Activated T-cell treated with anti-CD3 and anti-CD28 coated beads, Interleukin-2, amount 50 U/mL, for 72 hours (primary cell): Measurements from ENCODE around the gene YEATS2. TPM values are rescaled to one million over a fixed set of nuclear protein-coding genes. Genes with fewer than 3 reads are reported as not detected.
A peak's percentile ranks its signal among the peaks of the same experiment; 100 is the strongest.

Experiments
- ATAC-seq, 2 donors: fragments of 150-1000 bp; cut with Tn5 transposase; replicated peaks in 1 of 2; 2 replicates each; pipeline ENCODE4 v1.10.0; 2021; ENCODE audit warnings: moderate library complexity in 2 of 2, mild to moderate bottlenecking in 1 of 2
- DNase-seq, 2 donors: peaks; one replicate each; pipeline ENCODE4 v3.0.0; 2021 to 2022; ENCODE audit warnings: mixed read lengths in 1 of 2
- H3K27ac Mint-ChIP-seq: one replicate; pipeline ENCODE4 v1.8.0; 2022; ENCODE audit warnings: mild to moderate bottlenecking, moderate library complexity, mixed read lengths
- H3K27me3 Mint-ChIP-seq: one replicate; pipeline ENCODE4 v1.8.0; 2022; ENCODE audit warnings: low read depth, mixed read lengths
- H3K36me3 Mint-ChIP-seq, 2 donors: one replicate each; pipeline ENCODE4 v1.8.0; 2022; ENCODE audit warnings: mixed read lengths in 2 of 2, mild to moderate bottlenecking in 1 of 2; ENCODE audit not compliant: insufficient read depth in 2 of 2
- H3K4me1 Mint-ChIP-seq: one replicate; pipeline ENCODE4 v1.8.0; 2022; ENCODE audit warnings: low read depth, mixed read lengths
- H3K4me3 Mint-ChIP-seq, 2 donors: one replicate each; pipeline ENCODE4 v1.8.0; 2022; ENCODE audit warnings: mild to moderate bottlenecking in 2 of 2, mixed read lengths in 2 of 2, moderate library complexity in 2 of 2
- H3K9me3 Mint-ChIP-seq, 2 donors: one replicate each; pipeline ENCODE4 v1.8.0; 2022; ENCODE audit warnings: mixed read lengths in 2 of 2
- total RNA-seq, 2 donors: library from RNA; stranded (reverse); gene quantifications; one replicate each; pipeline ENCODE4 v1.2.3, GENCODE V29; 2022

Gene YEATS2
- total RNA-seq, 2 donors from 2014 or later, result 44.6 to 52.2 TPM

DNA sequence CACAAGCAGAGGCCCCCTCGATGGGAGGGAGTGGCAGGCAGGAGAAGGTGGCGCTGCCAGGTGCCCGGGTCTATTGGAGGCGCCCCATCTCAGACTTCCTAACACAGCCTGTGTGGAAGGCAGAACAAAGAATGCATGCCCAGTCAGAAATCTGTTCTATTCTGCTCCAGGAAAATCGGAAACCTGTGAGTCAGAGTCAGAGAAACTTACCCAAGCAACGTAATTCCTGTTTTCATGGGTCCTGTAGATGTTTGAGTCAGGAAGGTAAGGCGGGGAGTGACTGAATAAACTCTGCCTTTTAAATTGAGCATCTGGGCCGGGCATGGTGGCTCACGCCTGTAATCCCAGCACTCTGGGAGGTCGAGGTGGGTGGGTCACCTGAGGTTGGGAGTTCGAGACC is 114.0 kb downstream of the YEATS2 start:
- Mint-ChIP-seq H3K4me3 (no peak overlapping the region), H3K27ac (peak overlapping the region; percentile 58), H3K4me1 (peaks cover 13% of the 10 kb centered on the region), H3K27me3 (no peaks in the 10 kb centered on the region), H3K36me3 (peaks cover 0 to 18% of the 10 kb centered on the region in 2 donors), H3K9me3 (no peaks in the 10 kb centered on the region)
- ATAC-seq, result no peak
- no peak for DNase-seq

DNA sequence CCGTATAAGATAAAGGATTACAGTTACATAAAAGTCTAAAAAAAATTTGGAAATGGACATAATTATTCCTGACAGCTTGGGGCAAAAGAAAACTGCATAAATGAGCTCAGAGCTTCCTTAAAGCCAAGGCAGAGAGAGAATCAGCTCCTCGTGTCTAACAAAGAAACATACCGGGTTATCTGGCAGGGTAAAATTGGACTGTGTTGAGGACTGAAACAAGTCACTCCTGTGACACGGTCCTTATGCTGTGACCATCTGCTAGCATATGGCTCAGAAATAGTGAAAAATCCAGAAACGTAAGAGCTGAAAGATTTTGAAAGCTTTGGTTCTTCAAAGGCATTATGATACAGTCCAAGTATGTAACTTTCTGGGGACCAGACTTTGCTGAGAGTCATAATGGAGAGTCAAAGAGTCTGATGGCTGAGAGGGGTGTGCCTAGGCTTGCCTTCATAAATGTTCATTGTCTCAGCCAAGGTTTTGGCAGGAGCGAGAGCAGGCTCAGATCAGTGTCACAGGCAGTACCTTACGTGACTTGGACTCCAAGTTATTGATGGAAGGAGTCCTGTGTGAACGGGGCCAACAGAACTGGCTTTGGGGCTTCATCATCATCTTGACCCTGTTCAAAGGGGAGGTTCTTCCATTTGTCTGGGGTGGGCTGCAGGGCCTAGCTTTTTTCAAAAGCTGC is 115.3 kb downstream of the YEATS2 start:
- no peak overlapping the region for H3K27ac Mint-ChIP-seq
- H3K4me3 Mint-ChIP-seq, result no peak overlapping the region
- H3K9me3 Mint-ChIP-seq, result no peaks in the 10 kb centered on the region

DNA sequence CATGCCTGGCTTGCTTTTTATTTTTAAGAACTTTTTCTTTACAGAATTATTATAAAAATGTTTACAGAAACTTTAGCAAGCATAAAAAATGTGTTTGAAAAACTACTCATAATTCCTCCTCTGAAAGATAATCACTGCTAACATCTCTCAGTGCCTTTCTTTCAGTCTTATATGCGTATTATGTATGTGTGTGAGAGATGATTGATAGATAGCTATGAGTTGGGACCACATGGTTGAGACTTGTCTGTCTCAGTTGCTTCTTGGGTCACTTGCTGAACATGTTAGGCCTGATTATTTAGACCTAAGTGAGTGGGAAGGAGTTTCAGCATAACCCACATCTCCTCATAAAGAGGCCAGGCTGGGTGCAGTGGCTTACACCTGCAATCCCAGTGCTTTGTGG is 116.6 kb downstream of the YEATS2 start:
- Mint-ChIP-seq H3K9me3 (no peaks in the 10 kb centered on the region), H3K4me3 (no peak overlapping the region), H3K4me1 (peaks cover 13% of the 10 kb centered on the region), H3K27ac (no peak overlapping the region), H3K36me3 (peaks cover 0 to 15% of the 10 kb centered on the region in 2 donors), H3K27me3 (no peaks in the 10 kb centered on the region)
- no peak for DNase-seq
- no peak for ATAC-seq

More for the DNA sequence above, 115.3 kb downstream of the YEATS2 start:
- DNase-seq (no peak), ATAC-seq (no peak)
- H3K36me3 Mint-ChIP-seq, result peaks cover 0 to 18% of the 10 kb centered on the region in 2 donors
- H3K4me1 Mint-ChIP-seq, result peaks cover 13% of the 10 kb centered on the region
- no peaks in the 10 kb centered on the region for H3K27me3 Mint-ChIP-seq

DNA sequence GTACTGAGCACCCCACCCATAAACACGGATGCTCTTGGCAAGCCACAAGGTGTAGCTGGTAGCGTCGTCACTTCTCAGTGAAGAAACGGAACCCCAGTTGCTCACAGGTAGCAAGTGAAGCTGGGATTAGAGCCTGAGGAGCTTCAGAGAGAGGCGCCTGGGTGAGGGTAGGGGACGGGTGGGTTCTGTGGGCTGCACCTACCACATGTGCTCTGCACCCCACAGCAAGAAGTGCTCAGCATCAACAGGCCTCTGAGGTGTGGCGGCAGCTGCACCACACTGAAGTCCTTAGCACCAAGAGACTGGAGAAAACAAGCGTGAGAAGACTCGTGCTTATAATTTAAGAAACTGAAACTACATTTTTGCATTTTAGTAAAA is 118.0 kb downstream of the YEATS2 start:
- DNase-seq (no peak), ATAC-seq (peak; percentile 25 to 37)
- Mint-ChIP-seq H3K4me1 (peaks cover 13% of the 10 kb centered on the region), H3K9me3 (no peaks in the 10 kb centered on the region), H3K36me3 (peaks cover 0 to 10% of the 10 kb centered on the region in 2 donors), H3K27me3 (no peaks in the 10 kb centered on the region), H3K4me3 (no peak overlapping the region), H3K27ac (no peak overlapping the region)

DNA sequence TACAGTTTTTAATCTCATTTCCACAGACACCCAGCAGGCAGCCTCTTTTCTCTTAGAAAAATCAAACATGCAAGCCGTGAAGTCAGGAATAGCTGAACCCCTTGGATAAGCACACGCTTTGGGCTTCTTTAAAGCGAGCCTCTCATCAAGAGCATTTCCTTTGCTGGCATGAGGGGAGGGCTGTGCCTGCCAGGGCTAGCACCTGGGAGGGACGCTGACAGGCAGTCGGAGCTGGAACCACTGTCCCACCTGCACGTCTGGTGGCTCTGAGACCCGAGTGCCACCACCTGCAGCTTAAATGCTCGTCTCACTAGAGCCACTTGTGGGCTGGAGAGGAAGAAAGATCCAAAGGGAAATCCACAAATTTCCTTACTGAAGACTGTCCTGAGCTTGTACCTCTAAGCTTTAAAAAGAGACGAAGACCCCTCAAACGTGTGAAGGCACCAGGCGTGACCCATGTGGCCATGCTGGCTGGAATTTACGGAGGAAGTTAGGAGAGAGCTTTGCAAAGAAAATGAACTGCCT is 118.4 kb downstream of the YEATS2 start:
- ATAC-seq, result no peak
- Mint-ChIP-seq H3K27ac (no peak overlapping the region), H3K4me3 (no peak overlapping the region), H3K9me3 (no peaks in the 10 kb centered on the region), H3K27me3 (no peaks in the 10 kb centered on the region), H3K4me1 (peaks cover 13% of the 10 kb centered on the region), H3K36me3 (peaks cover 0 to 6% of the 10 kb centered on the region in 2 donors)
- DNase-seq, result no peak

DNA sequence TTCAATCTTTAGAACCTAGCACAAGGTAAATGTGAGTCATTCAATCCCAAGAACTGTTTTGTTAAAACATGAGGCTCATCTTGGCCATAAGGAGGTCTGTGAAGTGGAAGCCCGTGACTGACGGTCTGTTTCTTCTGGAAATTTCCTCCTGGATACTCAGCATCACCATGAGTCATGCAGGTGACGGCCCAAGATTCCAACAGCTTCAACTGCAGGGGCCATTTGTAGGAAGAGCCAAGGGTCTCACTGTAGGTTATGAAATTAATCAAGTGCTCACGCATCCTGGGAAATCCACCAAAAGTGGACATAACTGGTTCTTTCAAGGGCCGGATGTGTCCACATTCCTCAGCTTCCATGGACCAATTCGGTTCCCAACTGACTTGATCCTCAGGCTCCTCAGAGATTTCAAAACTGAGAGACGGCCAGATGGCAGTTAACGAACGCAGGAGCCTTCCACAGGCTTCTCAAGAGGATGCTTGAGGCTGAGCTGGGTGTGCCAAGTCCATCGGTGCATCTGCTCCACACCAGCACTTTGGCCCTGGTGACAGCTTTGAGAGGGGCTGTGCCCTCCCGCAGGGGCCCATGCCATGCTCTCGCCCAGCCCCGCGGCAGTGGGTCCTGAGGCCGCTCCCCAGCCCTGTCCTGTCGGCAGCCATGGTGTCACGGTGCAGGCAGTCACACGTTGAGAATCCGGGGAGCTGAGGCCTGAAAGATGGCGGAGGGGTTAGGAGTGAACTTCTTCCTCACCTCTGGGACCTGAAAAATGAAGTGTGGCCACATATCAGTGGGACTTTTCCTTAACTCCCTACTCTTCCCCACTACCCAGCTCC is 119.3 kb downstream of the YEATS2 start:
- no peak overlapping the region for H3K27ac Mint-ChIP-seq
- no peak for DNase-seq
- peaks cover 13% of the 10 kb centered on the region for H3K4me1 Mint-ChIP-seq
- H3K36me3 Mint-ChIP-seq, result peaks cover 0 to 1% of the 10 kb centered on the region in 2 donors
- H3K9me3 Mint-ChIP-seq, result no peaks in the 10 kb centered on the region
- ATAC-seq, result no peak
- no peak overlapping the region for H3K4me3 Mint-ChIP-seq
- H3K27me3 Mint-ChIP-seq, result no peaks in the 10 kb centered on the region

DNA sequence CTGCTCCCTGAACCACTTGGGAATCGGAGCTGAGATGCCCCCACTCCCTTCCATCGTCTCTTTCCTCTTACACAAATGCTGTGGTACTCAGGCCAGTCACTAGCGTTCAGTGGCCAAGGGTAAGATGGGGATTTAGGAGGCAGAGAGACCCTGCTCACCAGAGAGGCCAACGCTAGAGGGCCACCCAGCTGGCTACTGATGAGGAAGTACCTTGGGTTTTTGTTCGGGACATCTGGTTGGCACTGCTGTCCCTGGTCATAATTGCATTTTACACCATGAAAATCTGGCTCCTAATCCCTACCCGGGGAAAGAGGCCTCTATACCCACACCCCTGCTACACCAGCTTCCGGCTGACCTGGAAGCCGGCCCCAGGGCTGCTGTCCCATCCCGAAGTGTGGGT is 120.0 kb downstream of the YEATS2 start:
- H3K27ac Mint-ChIP-seq, result no peak overlapping the region
- peaks cover 13% of the 10 kb centered on the region for H3K4me1 Mint-ChIP-seq
- H3K9me3 Mint-ChIP-seq, result no peaks in the 10 kb centered on the region
- ATAC-seq, result no peak
- peaks cover 0 to 1% of the 10 kb centered on the region in 2 donors for H3K36me3 Mint-ChIP-seq
- no peaks in the 10 kb centered on the region for H3K27me3 Mint-ChIP-seq
- no peak for DNase-seq
- H3K4me3 Mint-ChIP-seq, result no peak overlapping the region

DNA sequence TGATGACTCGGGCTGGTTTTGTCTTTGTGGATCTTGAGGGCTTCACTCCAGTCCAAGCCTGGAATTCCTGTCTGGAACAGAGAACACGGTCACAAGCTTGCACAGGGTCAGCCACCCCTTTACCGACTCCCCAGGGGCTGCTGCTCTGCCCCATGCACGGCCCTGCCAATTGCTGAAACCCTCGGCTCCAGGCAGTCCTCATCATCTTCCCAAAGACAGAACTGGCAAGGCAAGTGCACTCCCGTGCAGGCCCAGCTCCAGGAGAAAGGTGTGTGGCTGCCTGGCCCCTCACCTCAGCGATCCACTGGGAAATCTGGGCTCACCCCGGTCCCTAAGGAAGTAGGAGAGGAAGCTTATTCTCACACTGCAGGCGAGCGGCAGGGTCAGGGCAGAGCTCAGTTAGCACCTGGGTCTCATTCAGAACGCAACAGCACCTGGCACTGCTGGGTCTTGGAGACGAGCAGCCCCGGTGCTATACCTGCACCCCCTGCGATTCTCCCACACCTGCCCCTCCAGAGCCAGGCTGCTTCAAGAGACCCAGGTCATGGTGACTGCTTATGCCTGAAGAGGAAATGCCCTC is 120.5 kb downstream of the YEATS2 start:
- ATAC-seq (no peak), DNase-seq (no peak)
- no peak overlapping the region for H3K4me3 Mint-ChIP-seq
- H3K27me3 Mint-ChIP-seq, result no peaks in the 10 kb centered on the region
- peaks cover 13% of the 10 kb centered on the region for H3K4me1 Mint-ChIP-seq
- H3K36me3 Mint-ChIP-seq, result peaks cover 0 to 1% of the 10 kb centered on the region in 2 donors
- H3K27ac Mint-ChIP-seq, result no peak overlapping the region
- no peaks in the 10 kb centered on the region for H3K9me3 Mint-ChIP-seq

DNA sequence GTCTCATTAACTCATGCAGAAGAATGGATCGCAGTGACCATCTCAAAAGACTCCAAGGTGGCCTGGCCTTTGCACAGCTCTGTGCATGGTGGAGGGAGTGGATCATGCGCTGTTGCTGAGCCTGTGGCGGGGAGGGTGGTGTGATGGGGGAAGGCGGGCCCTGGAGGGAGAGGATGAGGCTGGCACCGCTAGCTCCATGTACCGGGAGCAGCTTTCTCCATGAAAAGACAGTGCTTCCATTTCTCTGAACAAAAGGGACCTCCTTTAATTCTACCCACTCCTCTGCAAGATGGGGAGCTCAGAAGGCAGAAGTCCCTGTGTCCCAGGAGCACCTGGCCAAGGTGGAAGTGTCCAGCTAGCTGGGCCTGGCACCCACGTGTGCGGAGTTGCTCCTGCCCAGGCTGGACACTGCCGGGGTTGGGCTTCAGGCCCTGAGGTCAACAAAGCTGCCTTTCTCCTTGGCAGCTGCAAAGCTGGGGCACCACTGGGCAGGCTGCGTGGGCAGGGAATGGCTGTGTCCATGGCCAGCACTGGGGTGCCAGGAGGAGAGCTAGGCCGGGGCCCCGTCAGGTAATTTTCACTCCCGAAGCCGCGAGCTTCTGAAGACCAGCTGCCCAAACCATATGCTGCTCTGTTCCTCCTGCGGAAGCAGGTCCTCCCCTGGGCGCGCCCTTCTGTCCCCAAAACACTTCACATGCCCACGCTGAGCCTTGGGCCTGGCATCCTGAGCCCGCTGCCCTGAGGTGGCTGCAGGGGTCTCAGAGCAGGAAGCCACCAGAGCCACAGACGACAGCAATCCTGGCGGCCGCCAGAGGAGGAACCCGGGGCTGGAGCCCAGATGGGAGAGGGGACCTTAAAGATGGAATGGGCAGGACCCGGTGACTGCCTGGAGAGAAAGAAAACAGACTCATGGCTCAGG is 121.4 kb downstream of the YEATS2 start:
- H3K27ac Mint-ChIP-seq, result peak overlapping the region; percentile 27
- no peak for DNase-seq
- peaks cover 3% of the 10 kb centered on the region for H3K27me3 Mint-ChIP-seq
- H3K9me3 Mint-ChIP-seq, result no peaks in the 10 kb centered on the region
- ATAC-seq, result peak in 1 of 2 donors; percentile 13
- H3K36me3 Mint-ChIP-seq, result peaks cover 0 to 1% of the 10 kb centered on the region in 2 donors
- no peak overlapping the region for H3K4me3 Mint-ChIP-seq
- H3K4me1 Mint-ChIP-seq, result peaks cover 15% of the 10 kb centered on the region

DNA sequence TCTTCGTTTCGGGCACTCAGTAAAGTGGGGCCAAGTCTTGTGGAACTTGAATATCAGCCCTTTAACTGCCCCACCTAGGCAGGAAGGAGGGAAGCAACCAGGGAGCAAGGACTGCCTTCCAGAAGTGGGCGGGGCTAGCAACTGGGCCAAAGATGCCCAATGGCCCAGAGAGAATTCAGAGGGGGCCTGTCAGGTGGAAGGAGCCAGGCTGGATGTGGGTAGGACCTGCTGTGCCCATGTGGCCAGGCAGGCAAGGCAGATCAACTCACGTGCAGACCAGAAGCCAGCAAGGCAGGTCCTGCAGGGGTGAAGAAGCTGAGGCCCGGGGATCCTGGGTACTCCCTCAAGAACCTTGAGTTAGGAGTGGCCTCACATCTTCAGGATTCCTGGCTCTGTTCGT is 122.2 kb downstream of the YEATS2 start:
- ATAC-seq (no peak), DNase-seq (no peak)
- H3K27ac Mint-ChIP-seq, result no peak overlapping the region
- H3K36me3 Mint-ChIP-seq, result peaks cover 0 to 1% of the 10 kb centered on the region in 2 donors
- peaks cover 7% of the 10 kb centered on the region for H3K27me3 Mint-ChIP-seq
- no peaks in the 10 kb centered on the region for H3K9me3 Mint-ChIP-seq
- H3K4me1 Mint-ChIP-seq, result peaks cover 21% of the 10 kb centered on the region
- no peak overlapping the region for H3K4me3 Mint-ChIP-seq

DNA sequence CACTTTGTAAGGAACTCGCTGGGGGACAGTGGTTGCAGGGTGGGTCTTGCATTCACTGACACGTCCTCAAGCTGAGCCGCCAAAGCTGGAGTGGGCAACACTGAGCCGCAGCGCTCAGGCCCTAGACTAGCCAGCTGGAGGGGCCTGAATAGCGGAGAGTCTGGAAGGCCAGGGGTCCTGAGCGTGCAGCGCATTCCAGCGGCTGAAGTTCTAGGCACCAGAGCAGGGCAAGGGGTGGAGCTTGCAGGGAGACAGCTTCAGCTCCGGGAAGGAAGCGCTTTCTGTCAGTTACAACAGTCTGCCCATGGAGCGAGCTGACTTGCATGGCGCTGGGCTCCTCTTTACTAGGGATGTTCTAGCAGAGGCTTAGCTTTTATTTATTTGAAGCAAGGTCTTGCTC is 125.0 kb downstream of the YEATS2 start:
- Mint-ChIP-seq H3K4me1 (peaks cover 8% of the 10 kb centered on the region), H3K36me3 (peaks cover 0 to 1% of the 10 kb centered on the region in 2 donors), H3K4me3 (no peak overlapping the region), H3K27ac (no peak overlapping the region), H3K9me3 (no peaks in the 10 kb centered on the region), H3K27me3 (peaks cover 7% of the 10 kb centered on the region)
- ATAC-seq (no peak), DNase-seq (no peak)

DNA sequence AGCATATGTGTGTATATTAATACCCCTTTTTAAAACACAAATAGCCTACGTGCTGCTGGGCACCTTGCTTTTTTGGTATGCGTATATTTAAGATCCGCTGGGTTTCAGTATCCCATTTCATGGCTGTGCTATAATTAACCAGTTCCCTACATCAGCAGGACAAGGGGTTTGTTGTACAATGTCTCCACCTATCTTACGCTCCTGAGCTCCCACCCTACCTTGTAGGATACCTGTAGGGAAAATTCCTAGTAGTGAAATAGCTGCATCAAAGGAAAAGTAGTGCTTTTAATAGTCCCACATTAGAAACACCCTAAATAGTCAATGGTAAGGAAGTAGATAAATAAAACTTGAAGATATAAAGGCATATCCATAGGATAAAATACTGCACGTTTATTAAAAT is 126.4 kb downstream of the YEATS2 start:
- ATAC-seq (no peak), DNase-seq (no peak)
- H3K27me3 Mint-ChIP-seq, result peaks cover 7% of the 10 kb centered on the region
- peaks cover 0 to 1% of the 10 kb centered on the region in 2 donors for H3K36me3 Mint-ChIP-seq
- peaks cover 8% of the 10 kb centered on the region for H3K4me1 Mint-ChIP-seq
- H3K27ac Mint-ChIP-seq, result peak overlapping the region; percentile 76
- peak overlapping the region; percentile 81 to 94 for H3K4me3 Mint-ChIP-seq
- H3K9me3 Mint-ChIP-seq, result no peaks in the 10 kb centered on the region
